Muscle layer of colon (tissue), 2 donors: Measurements from ENCODE around the gene ZNF319.
"Not testable (repeated sequence)": the region's sequence is repeated elsewhere in the genome, so short reads cannot be mapped to it uniquely, and the experiment has no call there.

Experiments used
- H3K27ac ChIP-seq: one replicate; pipeline ENCODE4 v1.7.0; 2013; ENCODE audit warnings: low read depth, mild to moderate bottlenecking, low read length, moderate library complexity
- H3K27me3 ChIP-seq, 2 donors: one replicate each; pipeline ENCODE4 v1.7.0; 2013; ENCODE audit warnings: low read length in 2 of 2, mild to moderate bottlenecking in 2 of 2; ENCODE audit not compliant: insufficient read depth in 2 of 2, control insufficient read depth in 1 of 2
- H3K36me3 ChIP-seq: one replicate; pipeline ENCODE4 v1.7.0; 2013; ENCODE audit warnings: mild to moderate bottlenecking, low read length; ENCODE audit not compliant: insufficient read depth
- H3K4me1 ChIP-seq: one replicate; pipeline ENCODE4 v1.7.0; 2013; ENCODE audit warnings: mild to moderate bottlenecking, low read length; ENCODE audit not compliant: insufficient read depth
- H3K4me3 ChIP-seq, 2 donors: one replicate each; pipeline ENCODE4 v1.7.0; 2013; ENCODE audit warnings: low read length in 2 of 2, low read depth in 1 of 2, mild to moderate bottlenecking in 1 of 2, moderate library complexity in 1 of 2
- H3K9ac ChIP-seq: one replicate; pipeline ENCODE4 v1.7.0; 2013; ENCODE audit warnings: low read length
- H3K9me3 ChIP-seq: one replicate; pipeline ENCODE4 v1.7.0; 2013; ENCODE audit warnings: mild to moderate bottlenecking, low read length
- donor health status: abdominal sarcoma.
- donor health status: Adenocarcinoma of cecum.

ZNF319 gene

GRCh38 chr16:57978070-57978465, 22.4 kb downstream of the ZNF319 start:
- not testable (repeated sequence) for H3K9ac ChIP-seq, H3K27me3 ChIP-seq, H3K4me1 ChIP-seq, H3K36me3 ChIP-seq, H3K27ac ChIP-seq, H3K4me3 ChIP-seq, H3K9me3 ChIP-seq

DNA sequence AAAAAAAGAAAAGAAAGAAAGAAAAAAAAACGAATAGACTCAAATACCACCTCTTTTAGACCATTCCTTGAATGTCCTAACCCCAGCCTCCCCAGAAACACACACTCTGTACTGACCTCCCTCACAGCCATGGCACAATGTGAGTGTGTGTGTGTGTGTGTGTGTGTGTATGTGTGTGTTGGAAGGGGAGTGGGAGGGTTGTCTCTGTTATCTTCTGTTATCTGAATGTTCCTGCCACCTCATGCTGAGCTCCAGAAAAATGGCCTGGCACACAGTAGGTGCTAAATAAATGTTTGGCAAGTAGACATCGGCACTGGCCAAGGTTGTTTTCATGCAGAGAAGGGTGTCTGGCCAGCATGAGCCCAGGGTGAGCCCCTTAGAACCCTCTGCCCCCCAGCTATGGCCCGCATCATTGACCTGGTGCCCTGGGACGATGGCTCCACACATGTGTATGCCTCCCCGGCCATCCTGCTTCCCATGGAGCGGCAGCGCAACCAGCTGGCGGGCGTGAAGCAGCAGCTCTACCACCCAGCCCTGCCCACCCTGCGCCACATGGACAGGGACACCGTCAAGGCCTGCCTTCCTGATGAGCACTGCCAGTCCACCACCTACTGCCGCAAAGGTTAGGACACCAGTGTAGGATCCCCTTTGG, 22.9 kb downstream of the ZNF319 start:
- H3K36me3 ChIP-seq = no peaks in the 10 kb centered on the region
- peaks cover 8% of the 10 kb centered on the region for H3K4me1 ChIP-seq
- no peaks in the 10 kb centered on the region for H3K9me3 ChIP-seq
- H3K9ac ChIP-seq = no peak overlapping the region
- no peak overlapping the region for H3K27ac ChIP-seq
- H3K27me3 ChIP-seq = no peaks in the 10 kb centered on the region
- H3K4me3 ChIP-seq = no peak overlapping the region

- Histone ChIP-seq H3K27ac (no peak overlapping the region), H3K36me3 (no peaks in the 10 kb centered on the region), H3K4me1 (peaks cover 8% of the 10 kb centered on the region), H3K9me3 (no peaks in the 10 kb centered on the region), H3K4me3 (no peak overlapping the region), H3K9ac (no peak overlapping the region), H3K27me3 (no peaks in the 10 kb centered on the region)
Measured at GRCh38 chr16:57976331-57976796, 24.1 kb downstream of the ZNF319 start.

DNA sequence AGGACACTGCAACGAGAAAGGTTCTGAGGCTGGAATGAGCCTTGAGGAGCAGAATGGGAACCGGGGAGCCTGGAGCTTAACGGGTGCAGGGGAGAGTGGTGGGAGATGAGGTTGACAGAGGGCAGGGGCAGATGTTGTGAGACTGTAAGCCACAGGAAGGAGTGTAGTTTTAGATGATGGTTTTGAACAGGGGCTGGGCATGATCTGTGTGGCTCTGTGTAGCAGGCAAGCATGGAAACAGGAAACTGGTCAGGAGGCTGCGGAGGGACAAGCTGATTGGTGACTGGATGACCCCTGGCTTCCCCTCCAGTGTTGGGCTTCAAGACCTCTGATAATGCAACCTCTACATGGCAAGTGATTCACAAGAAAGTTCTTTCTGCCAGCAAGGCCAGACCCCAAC, 28.2 kb downstream of the ZNF319 start:
- H3K9ac ChIP-seq = no peak overlapping the region
- H3K36me3 ChIP-seq = no peaks in the 10 kb centered on the region
- H3K4me3 ChIP-seq = no peak overlapping the region
- peaks cover 8% of the 10 kb centered on the region for H3K4me1 ChIP-seq
- no peaks in the 10 kb centered on the region for H3K9me3 ChIP-seq
- H3K27me3 ChIP-seq = no peaks in the 10 kb centered on the region
- H3K27ac ChIP-seq = no peak overlapping the region

GRCh38 chr16:57971848-57972247, 28.6 kb downstream of the ZNF319 start:
- Histone ChIP-seq H3K4me1 (peaks cover 8% of the 10 kb centered on the region), H3K9me3 (no peaks in the 10 kb centered on the region), H3K36me3 (no peaks in the 10 kb centered on the region), H3K4me3 (no peak overlapping the region), H3K9ac (no peak overlapping the region), H3K27me3 (no peaks in the 10 kb centered on the region), H3K27ac (no peak overlapping the region)

DNA sequence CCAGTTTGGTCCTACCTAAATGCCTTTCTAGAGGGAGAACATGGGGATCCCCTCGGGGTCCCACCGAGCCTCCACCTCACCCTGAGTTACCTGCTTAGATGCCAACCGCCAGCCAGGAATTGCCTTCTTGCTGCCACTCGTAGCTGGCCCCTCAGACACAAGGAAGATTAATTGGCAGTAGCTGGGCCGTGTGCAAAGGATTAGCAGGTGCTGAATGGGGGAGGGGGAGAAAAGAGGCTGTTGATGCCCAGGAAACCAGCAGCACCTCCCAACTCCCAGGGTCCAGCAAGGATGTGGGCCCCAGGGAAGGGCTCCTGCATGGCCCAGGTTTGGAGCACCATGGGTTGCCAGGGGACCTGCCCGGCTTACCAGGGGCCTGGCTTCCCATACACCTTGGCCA, 29.5 kb downstream of the ZNF319 start, which contains the start of gene CNGB1:
Gene CNGB1, minus strand, starts transcription at position 159 of the 400 bp plus-strand sequence. CDS start 3,842 bp downstream, outside the sequence.
- Histone ChIP-seq H3K4me1 (peaks cover 1% of the 10 kb centered on the region), H3K4me3 (no peak within 1 kb of the TSS)

GRCh38 chr16:57970319-57970718, 30.2 kb downstream of the ZNF319 start:
- Histone ChIP-seq H3K36me3 (no peaks in the 10 kb centered on the region), H3K27me3 (no peaks in the 10 kb centered on the region), H3K27ac (no peak overlapping the region), H3K4me1 (no peaks in the 10 kb centered on the region), H3K9ac (no peak overlapping the region), H3K4me3 (no peak overlapping the region), H3K9me3 (no peaks in the 10 kb centered on the region)

More for the DNA sequence above, 29.5 kb downstream of the ZNF319 start, which contains the start of gene CNGB1:
- Histone ChIP-seq H3K9ac (no peak within 1 kb of the TSS), H3K27me3 (no peaks in the 10 kb centered on the region), H3K36me3 (no peaks in the 10 kb centered on the region), H3K9me3 (no peaks in the 10 kb centered on the region), H3K27ac (no peak within 1 kb of the TSS)

DNA sequence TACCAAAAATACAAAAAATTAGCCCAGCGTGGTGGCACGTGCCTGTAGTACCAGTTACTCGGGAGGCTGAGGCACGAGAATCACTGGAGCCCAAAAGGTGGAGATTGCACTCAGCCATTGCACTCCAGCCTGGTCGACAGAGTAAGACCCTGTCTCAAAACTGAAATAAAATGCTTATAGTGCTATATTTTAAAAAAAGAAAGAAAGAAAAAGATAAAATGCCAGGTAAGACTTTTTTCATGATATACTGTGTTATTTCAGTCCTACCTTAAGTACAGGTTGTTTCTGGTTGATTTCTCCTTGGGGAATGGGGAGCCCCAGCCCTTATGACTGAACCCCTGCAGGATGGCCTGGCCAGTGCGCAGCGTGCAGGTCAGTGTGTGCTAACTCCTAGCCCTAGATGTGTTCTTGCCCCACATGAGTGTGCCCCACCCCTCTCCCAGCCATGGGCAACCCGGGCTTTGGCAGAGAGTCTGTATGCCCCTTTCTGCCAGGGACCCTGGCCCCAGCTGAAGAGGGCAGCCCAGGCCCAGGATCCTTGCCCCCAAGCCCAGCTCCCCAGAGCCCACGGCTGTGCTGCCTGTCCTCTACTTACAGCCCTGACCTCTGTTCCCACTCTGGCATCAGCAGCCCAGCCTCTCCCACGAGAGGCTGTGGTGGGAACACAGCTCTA, 30.9 kb downstream of the ZNF319 start:
- Histone ChIP-seq H3K36me3 (no peaks in the 10 kb centered on the region), H3K27me3 (no peaks in the 10 kb centered on the region), H3K27ac (no peak overlapping the region), H3K9me3 (no peaks in the 10 kb centered on the region), H3K4me3 (no peak overlapping the region), H3K4me1 (no peaks in the 10 kb centered on the region), H3K9ac (no peak overlapping the region)

- H3K9ac ChIP-seq = no peak overlapping the region
- H3K36me3 ChIP-seq = no peaks in the 10 kb centered on the region
- H3K4me3 ChIP-seq = no peak overlapping the region
- no peaks in the 10 kb centered on the region for H3K27me3 ChIP-seq
- no peak overlapping the region for H3K27ac ChIP-seq
- no peaks in the 10 kb centered on the region for H3K4me1 ChIP-seq
- no peaks in the 10 kb centered on the region for H3K9me3 ChIP-seq
Measured at GRCh38 chr16:57967916-57968315, 32.6 kb downstream of the ZNF319 start.

GRCh38 chr16:57966986-57967385, 33.5 kb downstream of the ZNF319 start:
- no peaks in the 10 kb centered on the region for H3K4me1 ChIP-seq
- no peaks in the 10 kb centered on the region for H3K27me3 ChIP-seq
- no peaks in the 10 kb centered on the region for H3K36me3 ChIP-seq
- no peak overlapping the region for H3K27ac ChIP-seq
- H3K9me3 ChIP-seq = no peaks in the 10 kb centered on the region
- no peak overlapping the region for H3K4me3 ChIP-seq
- no peak overlapping the region for H3K9ac ChIP-seq

GRCh38 chr16:57966204-57966771, 34.2 kb downstream of the ZNF319 start:
- H3K27me3 ChIP-seq = no peaks in the 10 kb centered on the region
- H3K4me3 ChIP-seq = no peak overlapping the region
- H3K9me3 ChIP-seq = no peaks in the 10 kb centered on the region
- H3K4me1 ChIP-seq = no peaks in the 10 kb centered on the region
- H3K27ac ChIP-seq = no peak overlapping the region
- H3K36me3 ChIP-seq = no peaks in the 10 kb centered on the region
- H3K9ac ChIP-seq = no peak overlapping the region
